Spleen (tissue), 11 donors: ENCODE results near the gene WDR49. TPM values are rescaled to one million over a fixed set of nuclear protein-coding genes. Genes with fewer than 3 reads are reported as not detected.

Source experiments
- DNase-seq: peaks from one replicate; pipeline ENCODE4 v3.0.0-alpha.2; 2020
- H3K27ac ChIP-seq, 8 donors: fragments of 200-600 bp; sonication (generic) in 7 of 8; 1 replicate in 4 of 8; 2 replicates in 4 of 8; pipeline versions ENCODE4 v1.5.0 to v1.8.0; 2016 to 2021; ENCODE audit warnings: inconsistent platforms in 4 of 8, mild to moderate bottlenecking in 4 of 8, moderate library complexity in 1 of 8
- H3K27me3 ChIP-seq, 7 donors: fragments of 200-600 bp; sonication (generic) in 6 of 7; replicated peaks in 1 of 7; 1 replicate in 4 of 7; 2 replicates in 3 of 7; pipeline versions ENCODE4 v1.5.0 to v1.8.0; 2016 to 2021; ENCODE audit warnings: inconsistent platforms in 3 of 7, mild to moderate bottlenecking in 1 of 7
- H3K36me3 ChIP-seq, 6 donors: fragments of 200-600 bp; sonication (generic) in 5 of 6; 1 replicate in 4 of 6; 2 replicates in 2 of 6; pipeline versions ENCODE4 v1.5.0 to v1.8.0; 2016 to 2021; ENCODE audit warnings: inconsistent platforms in 2 of 6
- H3K4me1 ChIP-seq, 6 donors: fragments of 200-600 bp; sonication (generic) in 5 of 6; 1 replicate in 3 of 6; 2 replicates in 3 of 6; pipeline versions ENCODE4 v1.5.0 to v1.8.0; 2016 to 2021; ENCODE audit warnings: inconsistent platforms in 3 of 6
- H3K4me3 ChIP-seq, 8 donors: fragments of 200-600 bp; sonication (generic) in 7 of 8; 1 replicate in 4 of 8; 2 replicates in 4 of 8; pipeline versions ENCODE4 v1.5.0 to v1.8.0; 2016 to 2021; ENCODE audit warnings: inconsistent platforms in 4 of 8, mild to moderate bottlenecking in 4 of 8, moderate library complexity in 2 of 8
- H3K9me3 ChIP-seq, 8 donors: fragments of 200-600 bp; sonication (generic) in 7 of 8; 1 replicate in 4 of 8; 2 replicates in 4 of 8; pipeline versions ENCODE4 v1.5.0 to v1.8.0; 2016 to 2021; ENCODE audit warnings: inconsistent platforms in 4 of 8
- CTCF ChIP-seq, 11 experiments: fragments of 200-600 bp in 7 of 11; fragments of 450-650 bp in 4 of 11; sonication (generic) in 4 of 11; IDR thresholded peaks in 8 of 11; conservative IDR thresholded peaks in 3 of 11; 1 replicate in 7 of 11; 2 replicates in 4 of 11; pipeline versions ENCODE4 v1.4.0 to v1.8.0; 2016 to 2021; ENCODE audit warnings: antibody characterized with exemption in 11 of 11, inconsistent platforms in 4 of 11, mild to moderate bottlenecking in 1 of 11
- POLR2A ChIP-seq, 3 donors: fragments of 450-650 bp; IDR thresholded peaks; one replicate each; pipeline ENCODE4 v1.5.1; 2017; ENCODE audit warnings: antibody characterized with exemption in 3 of 3, mild to moderate bottlenecking in 1 of 3
- POLR2AphosphoS5 ChIP-seq, 3 donors: sonication (generic); formaldehyde crosslinking; IDR thresholded peaks; one replicate each; pipeline ENCODE4 v1.5.1; 2017; ENCODE audit warnings: antibody characterized with exemption in 3 of 3
- WGBS, 5 donors: extraction: QIAGEN DNeasy Blood & Tissue Kit in 3 of 5; methylation state at CpG; one replicate each; pipeline versions ENCODE4 v1.1.5 to v1.1.7; 2013 to 2018; 5-methylcytosine and 5-hydroxymethylcytosine counted together
- intact Hi-C: fragments of 100-400 bp; cut with DNase I; formaldehyde crosslinking; loops from one replicate; pipeline ENCODE4 v1.15.0; 2023; ENCODE audit warnings: low total_unique reads
- polyA plus RNA-seq, 3 donors: library from polyadenylated mRNA; stranded (reverse); fragments of 200-250 nt; gene quantifications; one replicate each; pipeline ENCODE4 v1.2.1, GENCODE V29; 2013
- total RNA-seq, 7 donors: library from RNA; depleted of rRNA in 3 of 7; stranded (reverse); fragments of >200 nt in 3 of 7; fragmentation: NEBNext Ultra II Directional in 4 of 7; extraction: Animal tissue kit (Norgen Biotek cat#: 25700) in 4 of 7; gene quantifications; one replicate each; pipeline versions ENCODE4 v1.1.0 to v1.2.1, GENCODE V29; 2016 to 2021
- donor health status: healthy with polysubstance abuse.
- donor health status: DM: no; HTN: no; CAD: no; lungs with moderate emphysema.
- donor health status: DM: no; HTN: no; CAD: no.
- donor health status: Bipolar disorder and iron deficiency.
- donor health status: healthy.
- donor health status: DM: no; HTN: no; CAD: no.
- donor health status: DM: yes; HTN: yes; CAD: no.

The WDR49 gene
- total and polyA plus RNA-seq, 10 donors: 0.04 to 10.6 (median 1.4) TPM

GRCh38 chr3:167483708-167484475 is 169.8 kb downstream of the WDR49 start:
- Histone ChIP-seq H3K9me3 (no peaks in the 10 kb centered on the region), H3K4me3 (no peak overlapping the region), H3K27me3 (no peaks in the 10 kb centered on the region), H3K4me1 (no peaks in the 10 kb centered on the region), H3K36me3 (no peaks in the 10 kb centered on the region), H3K27ac (no peak overlapping the region)
- DNase-seq: no peak
- TF ChIP-seq POLR2A (IDR thresholded peaks at IDR 0.05) (no peak), POLR2AphosphoS5 (IDR thresholded peaks at IDR 0.05) (no peak), CTCF (IDR thresholded peaks at IDR 0.05 in 8 of 11, conservative IDR thresholded peaks at IDR 0.05 in 3 of 11) (no peak)
- intact Hi-C loops: no loop called here
- 86 to 93% (median 91%) methylated on average over 2 of the region's 2 CpGs for whole genome bisulfite sequencing, 5 donors

- Histone ChIP-seq H3K4me3 (no peak overlapping the region), H3K36me3 (no peaks in the 10 kb centered on the region), H3K27me3 (no peaks in the 10 kb centered on the region), H3K9me3 (no peaks in the 10 kb centered on the region), H3K27ac (no peak overlapping the region), H3K4me1 (no peaks in the 10 kb centered on the region)
- intact Hi-C loops: no loop called here
- no peak for DNase-seq
- no peak for TF ChIP-seq POLR2AphosphoS5 (IDR thresholded peaks at IDR 0.05)
- no peak for TF ChIP-seq POLR2A (IDR thresholded peaks at IDR 0.05)
- no peak for TF ChIP-seq CTCF (IDR thresholded peaks at IDR 0.05 in 8 of 11, conservative IDR thresholded peaks at IDR 0.05 in 3 of 11)
These were observed 172.6 kb downstream of the WDR49 start for GRCh38 chr3:167481164-167481563.

- intact Hi-C loops: no loop called here
- no peak overlapping the region for H3K4me3 ChIP-seq
- H3K36me3 ChIP-seq: no peaks in the 10 kb centered on the region
- H3K9me3 ChIP-seq: no peaks in the 10 kb centered on the region
- WGBS, 5 donors: 79 to 89% (median 81%) methylated on average over 2 of the region's 2 CpGs
- no peaks in the 10 kb centered on the region for H3K4me1 ChIP-seq
- no peak for DNase-seq
- TF ChIP-seq CTCF (IDR thresholded peaks at IDR 0.05 in 8 of 11, conservative IDR thresholded peaks at IDR 0.05 in 3 of 11): no peak
- no peak for TF ChIP-seq POLR2AphosphoS5 (IDR thresholded peaks at IDR 0.05)
- no peak for TF ChIP-seq POLR2A (IDR thresholded peaks at IDR 0.05)
- H3K27me3 ChIP-seq: no peaks in the 10 kb centered on the region
- H3K27ac ChIP-seq: no peak overlapping the region
These were observed 173.0 kb downstream of the WDR49 start for GRCh38 chr3:167480748-167481147.

GRCh38 chr3:167473863-167474262 is 179.9 kb downstream of the WDR49 start, which contains the start of gene SERPINI2:
Gene SERPINI2, minus strand, starts transcription at chr3:167474042. Its CDS starts 2,208 bp downstream, at chr3:167471834.
- Histone ChIP-seq H3K4me1 (no peaks in the 10 kb centered on the region), H3K4me3 (no peak within 1 kb of the TSS), H3K27ac (no peak within 1 kb of the TSS), H3K36me3 (no peaks in the 10 kb centered on the region), H3K27me3 (no peaks in the 10 kb centered on the region), H3K9me3 (no peaks in the 10 kb centered on the region)
- intact Hi-C loops: no loop called here
- 78 to 93% (median 82%) methylated on average over 4 of the region's 4 CpGs for WGBS, 5 donors
- TF ChIP-seq POLR2AphosphoS5 (IDR thresholded peaks at IDR 0.05): no peak
- no peak for TF ChIP-seq POLR2A (IDR thresholded peaks at IDR 0.05)
- no peak for TF ChIP-seq CTCF (IDR thresholded peaks at IDR 0.05 in 8 of 11, conservative IDR thresholded peaks at IDR 0.05 in 3 of 11)
- DNase-seq: no peak
